Osteocyte (in vitro differentiated cells): Measurements from ENCODE around the gene KCNAB2. TPM values are rescaled to one million over a fixed set of nuclear protein-coding genes. Genes with fewer than 3 reads are reported as not detected.
"Not testable (repeated sequence)": the region's sequence is repeated elsewhere in the genome, so short reads cannot be mapped to it uniquely, and the experiment has no call there.

ENCODE experiments used
- DNase-seq: peaks from one replicate; pipeline ENCODE4 v3.0.0; 2021; ENCODE audit warnings: mixed read lengths; ENCODE audit not compliant: unreplicated experiment; ENCODE audit errors: extremely low spot score
- H3K27ac Mint-ChIP-seq: one replicate; pipeline ENCODE4 v1.8.0; 2021; ENCODE audit warnings: mild to moderate bottlenecking, mixed read lengths; ENCODE audit not compliant: unreplicated experiment
- H3K27me3 Mint-ChIP-seq: one replicate; pipeline ENCODE4 v1.8.0; 2021; ENCODE audit warnings: mixed read lengths; ENCODE audit not compliant: unreplicated experiment
- H3K36me3 Mint-ChIP-seq: one replicate; pipeline ENCODE4 v1.8.0; 2021; ENCODE audit warnings: mixed read lengths; ENCODE audit not compliant: unreplicated experiment
- H3K4me1 Mint-ChIP-seq: one replicate; pipeline ENCODE4 v1.8.0; 2021; ENCODE audit warnings: mixed read lengths; ENCODE audit not compliant: unreplicated experiment
- H3K4me3 Mint-ChIP-seq: one replicate; pipeline ENCODE4 v1.8.0; 2021; ENCODE audit warnings: mild to moderate bottlenecking, moderate library complexity, mixed read lengths; ENCODE audit not compliant: unreplicated experiment
- H3K9me3 Mint-ChIP-seq: one replicate; pipeline ENCODE4 v1.8.0; 2021; ENCODE audit warnings: mixed read lengths; ENCODE audit not compliant: unreplicated experiment
- CTCF ChIP-seq: fragments of 200-600 bp; sonication (generic); IDR thresholded peaks from 2 replicates; pipeline ENCODE4 v1.5.0; 2021; ENCODE audit warnings: antibody characterized with exemption, mild to moderate bottlenecking, moderate library complexity
- total RNA-seq: library from RNA; stranded (reverse); gene quantifications from 2 replicates; pipeline ENCODE4 v1.2.1, GENCODE V29; 2021

Gene KCNAB2
- total RNA-seq, 1 donor from 2014 or later: 9.3 TPM

- Mint-ChIP-seq H3K27ac (no peak overlapping the region), H3K36me3 (no peaks in the 10 kb centered on the region), H3K4me3 (no peak overlapping the region), H3K27me3 (peaks cover 8% of the 10 kb centered on the region), H3K9me3 (no peaks in the 10 kb centered on the region), H3K4me1 (peaks cover 3% of the 10 kb centered on the region)
- no peak for TF ChIP-seq CTCF
- no peak for DNase-seq
Measured at GRCh38 chr1:6056572-6056948, 10.9 kb downstream of the KCNAB2 start.

GRCh38 chr1:6057170-6057845, 11.6 kb downstream of the KCNAB2 start:
- no peaks in the 10 kb centered on the region for H3K9me3 Mint-ChIP-seq
- no peak for DNase-seq
- no peak overlapping the region for H3K27ac Mint-ChIP-seq
- H3K36me3 Mint-ChIP-seq: no peaks in the 10 kb centered on the region
- H3K4me3 Mint-ChIP-seq: no peak overlapping the region
- no peak for TF ChIP-seq CTCF
- peaks cover 3% of the 10 kb centered on the region for H3K4me1 Mint-ChIP-seq
- H3K27me3 Mint-ChIP-seq: peaks cover 8% of the 10 kb centered on the region

- no peak for TF ChIP-seq CTCF
- Mint-ChIP-seq H3K9me3 (no peaks in the 10 kb centered on the region), H3K4me3 (no peak overlapping the region), H3K36me3 (no peaks in the 10 kb centered on the region), H3K27me3 (peaks cover 3% of the 10 kb centered on the region), H3K4me1 (no peaks in the 10 kb centered on the region), H3K27ac (no peak overlapping the region)
- DNase-seq: no peak
Measured at GRCh38 chr1:6059866-6060265, 14.2 kb downstream of the KCNAB2 start.

GRCh38 chr1:6062670-6063069, 17.0 kb downstream of the KCNAB2 start:
- Mint-ChIP-seq H3K27me3 (no peaks in the 10 kb centered on the region), H3K27ac (no peak overlapping the region), H3K36me3 (no peaks in the 10 kb centered on the region), H3K4me3 (no peak overlapping the region), H3K9me3 (no peaks in the 10 kb centered on the region), H3K4me1 (no peaks in the 10 kb centered on the region)
- DNase-seq: no peak
- no peak for TF ChIP-seq CTCF

GRCh38 chr1:6063532-6064053, 17.9 kb downstream of the KCNAB2 start:
- not testable (repeated sequence) for H3K9me3 Mint-ChIP-seq, H3K4me1 Mint-ChIP-seq, H3K27me3 Mint-ChIP-seq, H3K27ac Mint-ChIP-seq, H3K36me3 Mint-ChIP-seq, H3K4me3 Mint-ChIP-seq, DNase-seq
